ENCODE data around the gene CDKL1.
"Not testable (repeated sequence)": the region's sequence is repeated elsewhere in the genome, so short reads cannot be mapped to it uniquely, and the experiment has no call there.

Gene CDKL1

DNA sequence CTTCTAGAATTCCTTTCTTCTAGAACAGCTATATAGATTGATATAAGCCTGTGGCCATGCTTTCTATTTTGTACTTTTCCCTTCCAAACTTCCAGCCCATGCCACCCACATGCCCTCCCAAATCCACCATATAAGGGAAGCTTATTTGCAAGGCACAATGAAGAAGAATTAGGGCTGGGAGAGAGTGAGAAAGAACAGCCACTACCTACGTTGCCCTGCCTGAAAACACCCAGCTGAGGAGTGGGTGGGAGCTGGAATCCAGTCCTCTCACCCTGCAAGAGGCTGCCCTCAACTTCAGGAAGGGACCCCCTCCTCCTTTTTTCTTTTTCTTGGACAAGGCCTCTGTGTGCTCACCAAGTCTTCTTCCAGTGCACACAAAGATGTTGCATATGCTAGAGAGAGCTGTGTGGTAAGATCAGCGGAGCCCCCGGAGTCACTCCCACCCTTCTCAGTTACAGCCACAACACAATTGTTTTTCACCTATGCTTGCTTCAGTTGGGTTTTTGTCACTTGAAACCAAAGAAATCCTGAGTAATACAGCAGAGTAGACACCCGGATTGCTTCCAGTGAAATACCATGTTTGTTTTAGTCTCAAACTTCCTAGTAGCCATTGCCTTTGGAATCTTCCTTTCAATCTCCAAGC lies 38.8 kb downstream of the CDKL1 start:
- Histone ChIP-seq H4K20me1 (ENCODE audit: control insufficient read depth, insufficient read depth, low read depth, low read length) (no peaks in the 10 kb centered on the region), H3K79me2 (ENCODE audit: control insufficient read depth, low read length) (no peaks in the 10 kb centered on the region), H3K27me3 (ENCODE audit: control insufficient read depth, low read length) (peaks cover under 1% of the 10 kb centered on the region; the same call in 1 of the 2 replicates), H3K4me1 (ENCODE audit: control insufficient read depth, low read length) (peaks cover 2% of the 10 kb centered on the region), H3F3A (ENCODE audit: control insufficient read depth, insufficient read depth) (no peaks in the 10 kb centered on the region), H3K27ac (ENCODE audit: low read depth, low read length) (no peak overlapping the region), H3K9me3 (ENCODE audit: control insufficient read depth, insufficient read depth, low read length) (no peaks in the 10 kb centered on the region; the same call in 1 of the 2 replicates), H3K9me2 (replicated peaks; ENCODE audit: control insufficient read depth, low read length) (no peaks in the 10 kb centered on the region), H3K4me2 (ENCODE audit: low read length) (no peak overlapping the region), H3K36me3 (ENCODE audit: control insufficient read depth, low read length) (no peaks in the 10 kb centered on the region), H3K4me3 (ENCODE audit: low read length) (no peak overlapping the region)
- no peak for TF ChIP-seq EZH2phosphoT487 (IDR thresholded peaks at IDR 0.05; ENCODE audit: borderline replicate concordance, low read length)
- TF ChIP-seq, protein P1, sequence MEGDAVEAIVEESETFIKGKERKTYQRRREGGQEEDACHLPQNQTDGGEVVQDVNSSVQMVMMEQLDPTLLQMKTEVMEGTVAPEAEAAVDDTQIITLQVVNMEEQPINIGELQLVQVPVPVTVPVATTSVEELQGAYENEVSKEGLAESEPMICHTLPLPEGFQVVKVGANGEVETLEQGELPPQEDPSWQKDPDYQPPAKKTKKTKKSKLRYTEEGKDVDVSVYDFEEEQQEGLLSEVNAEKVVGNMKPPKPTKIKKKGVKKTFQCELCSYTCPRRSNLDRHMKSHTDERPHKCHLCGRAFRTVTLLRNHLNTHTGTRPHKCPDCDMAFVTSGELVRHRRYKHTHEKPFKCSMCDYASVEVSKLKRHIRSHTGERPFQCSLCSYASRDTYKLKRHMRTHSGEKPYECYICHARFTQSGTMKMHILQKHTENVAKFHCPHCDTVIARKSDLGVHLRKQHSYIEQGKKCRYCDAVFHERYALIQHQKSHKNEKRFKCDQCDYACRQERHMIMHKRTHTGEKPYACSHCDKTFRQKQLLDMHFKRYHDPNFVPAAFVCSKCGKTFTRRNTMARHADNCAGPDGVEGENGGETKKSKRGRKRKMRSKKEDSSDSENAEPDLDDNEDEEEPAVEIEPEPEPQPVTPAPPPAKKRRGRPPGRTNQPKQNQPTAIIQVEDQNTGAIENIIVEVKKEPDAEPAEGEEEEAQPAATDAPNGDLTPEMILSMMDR (IDR thresholded peaks at IDR 0.05; ENCODE audit: low read depth, low read length, poor library complexity, severe bottlenecking): no peak

DNA sequence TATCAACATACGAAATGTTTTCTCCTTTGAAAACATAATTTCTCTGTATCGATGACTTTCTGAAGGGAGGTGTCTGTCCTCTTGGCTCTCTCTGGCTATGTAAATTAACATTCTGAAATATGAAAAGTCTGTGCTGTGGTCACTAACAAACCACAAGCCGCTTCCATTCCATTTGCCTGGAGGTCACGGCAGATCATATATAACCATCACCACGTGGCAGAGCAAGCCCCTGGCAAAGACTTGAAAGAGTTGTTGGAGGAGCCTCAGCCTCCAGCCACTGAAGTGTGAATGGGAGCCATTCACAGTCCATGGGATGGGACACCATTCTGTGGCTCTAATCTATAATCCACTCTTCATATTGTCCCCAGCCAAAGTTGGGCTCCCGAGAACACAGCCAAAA lies 39.6 kb downstream of the CDKL1 start:
- no peaks in the 10 kb centered on the region for H3K9me2 ChIP-seq (replicated peaks; ENCODE audit: control insufficient read depth, low read length)
- TF ChIP-seq, protein P1 (IDR thresholded peaks at IDR 0.05; ENCODE audit: low read depth, low read length, poor library complexity, severe bottlenecking): no peak
- no peak for TF ChIP-seq EZH2phosphoT487 (IDR thresholded peaks at IDR 0.05; ENCODE audit: borderline replicate concordance, low read length)
- no peak overlapping the region for H3K4me2 ChIP-seq (ENCODE audit: low read length)

DNA sequence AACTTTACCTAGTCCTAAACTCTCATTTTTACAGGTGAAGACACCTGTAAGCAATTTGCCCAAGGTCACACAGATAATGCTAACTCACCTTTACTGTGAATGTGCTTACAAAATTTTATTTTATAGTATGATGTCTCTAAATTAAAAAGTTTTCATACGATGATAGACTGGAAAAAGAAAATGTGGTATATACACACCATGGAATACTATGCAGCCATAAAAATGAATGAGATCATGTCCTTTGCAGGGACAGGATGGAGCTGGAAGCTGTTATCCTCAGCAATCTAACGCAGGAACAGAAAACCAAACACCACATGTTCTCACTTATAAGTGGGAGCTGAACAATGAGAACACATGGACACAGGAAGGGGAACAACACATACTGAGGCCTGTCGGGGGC lies 40.4 kb downstream of the CDKL1 start:
- not testable (repeated sequence) for H3K4me1 ChIP-seq (ENCODE audit: control insufficient read depth, low read length); H3K4me3 ChIP-seq (ENCODE audit: low read length); H3F3A ChIP-seq (ENCODE audit: control insufficient read depth, insufficient read depth); H3K9me2 ChIP-seq (replicated peaks; ENCODE audit: control insufficient read depth, low read length); H3K4me2 ChIP-seq (ENCODE audit: low read length); H4K20me1 ChIP-seq (ENCODE audit: control insufficient read depth, insufficient read depth, low read depth, low read length); H3K79me2 ChIP-seq (ENCODE audit: control insufficient read depth, low read length); H3K27ac ChIP-seq (ENCODE audit: low read depth, low read length); H3K9me3 ChIP-seq (ENCODE audit: control insufficient read depth, insufficient read depth, low read length); H3K36me3 ChIP-seq (ENCODE audit: control insufficient read depth, low read length); H3K27me3 ChIP-seq (ENCODE audit: control insufficient read depth, low read length)

More for the DNA sequence above, 39.6 kb downstream of the CDKL1 start:
- H3K79me2 ChIP-seq (ENCODE audit: control insufficient read depth, low read length): no peaks in the 10 kb centered on the region
- H3K27me3 ChIP-seq (ENCODE audit: control insufficient read depth, low read length): no peaks in the 10 kb centered on the region
- H3K4me1 ChIP-seq (ENCODE audit: control insufficient read depth, low read length): no peaks in the 10 kb centered on the region
- H3K4me3 ChIP-seq (ENCODE audit: low read length): no peak overlapping the region
- no peaks in the 10 kb centered on the region for H4K20me1 ChIP-seq (ENCODE audit: control insufficient read depth, insufficient read depth, low read depth, low read length)
- no peaks in the 10 kb centered on the region for H3F3A ChIP-seq (ENCODE audit: control insufficient read depth, insufficient read depth)
- H3K27ac ChIP-seq (ENCODE audit: low read depth, low read length): no peak overlapping the region
- no peaks in the 10 kb centered on the region for H3K36me3 ChIP-seq (ENCODE audit: control insufficient read depth, low read length)
- no peaks in the 10 kb centered on the region for H3K9me3 ChIP-seq (ENCODE audit: control insufficient read depth, insufficient read depth, low read length)

DNA sequence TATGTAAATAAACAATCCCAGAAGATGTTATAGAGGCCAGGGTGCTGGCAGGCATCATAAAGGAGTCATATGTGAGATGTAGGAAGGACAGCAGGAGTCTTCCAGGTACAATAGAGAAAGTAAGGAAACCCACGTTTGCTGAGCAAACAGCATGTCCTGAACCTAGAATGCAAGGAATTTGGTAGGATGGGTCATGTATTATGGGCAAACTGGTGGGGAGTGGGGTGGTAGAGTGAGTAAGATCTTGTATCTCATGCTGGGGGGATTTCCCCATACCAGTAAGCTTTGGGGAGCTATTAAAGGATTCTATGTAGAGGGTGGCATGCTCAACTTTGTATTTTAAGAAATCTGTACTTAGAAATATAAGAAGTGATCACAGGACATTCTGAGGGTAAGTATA lies 41.0 kb downstream of the CDKL1 start:
- H3F3A ChIP-seq (ENCODE audit: control insufficient read depth, insufficient read depth): no peaks in the 10 kb centered on the region

More for the DNA sequence above, 41.0 kb downstream of the CDKL1 start:
- H3K4me2 ChIP-seq (ENCODE audit: low read length): no peak overlapping the region
- 0 out of 2 replicates have a peak, but pooled peaks cover 3% of the 10 kb centered on the region for H3K4me1 ChIP-seq (ENCODE audit: control insufficient read depth, low read length)
- no peaks in the 10 kb centered on the region for H3K79me2 ChIP-seq (ENCODE audit: control insufficient read depth, low read length)
- no peak overlapping the region for H3K27ac ChIP-seq (ENCODE audit: low read depth, low read length)
- TF ChIP-seq, protein P1 (IDR thresholded peaks at IDR 0.05; ENCODE audit: low read depth, low read length, poor library complexity, severe bottlenecking): no peak
- TF ChIP-seq EZH2phosphoT487 (IDR thresholded peaks at IDR 0.05; ENCODE audit: borderline replicate concordance, low read length): no peak
- no peaks in the 10 kb centered on the region for H4K20me1 ChIP-seq (ENCODE audit: control insufficient read depth, insufficient read depth, low read depth, low read length)
- no peak overlapping the region for H3K4me3 ChIP-seq (ENCODE audit: low read length)
- H3K36me3 ChIP-seq (ENCODE audit: control insufficient read depth, low read length): no peaks in the 10 kb centered on the region
- no peaks in the 10 kb centered on the region for H3K9me3 ChIP-seq (ENCODE audit: control insufficient read depth, insufficient read depth, low read length)
- no peaks in the 10 kb centered on the region for H3K27me3 ChIP-seq (ENCODE audit: control insufficient read depth, low read length)
- no peaks in the 10 kb centered on the region for H3K9me2 ChIP-seq (replicated peaks; ENCODE audit: control insufficient read depth, low read length)
